Tibial nerve (tissue), 4 donors: ENCODE measurements around the gene GUCY2C.

Experiments
- EP300 ChIP-seq, 2 donors: sonication (generic); formaldehyde crosslinking; IDR thresholded peaks; one replicate each; pipeline ENCODE4 v1.6.1; 2017; ENCODE audit warnings: antibody characterized with exemption in 2 of 2, mild to moderate bottlenecking in 1 of 2
- POLR2A ChIP-seq, 2 donors: fragments of 450-650 bp; IDR thresholded peaks; one replicate each; pipeline ENCODE4 v1.6.1; 2017; ENCODE audit warnings: antibody characterized with exemption in 2 of 2, mild to moderate bottlenecking in 2 of 2, moderate library complexity in 2 of 2
- TF ChIP-seq, protein P1 (sequence below), 5 experiments: fragments of 200-600 bp in 3 of 5; fragments of 450-650 bp in 2 of 5; sonication (generic) in 3 of 5; IDR thresholded peaks; one replicate each; pipeline ENCODE4 v1.5.1; 2016 to 2019; ENCODE audit warnings: antibody characterized with exemption in 5 of 5, mild to moderate bottlenecking in 3 of 5, moderate library complexity in 2 of 5

DNA sequence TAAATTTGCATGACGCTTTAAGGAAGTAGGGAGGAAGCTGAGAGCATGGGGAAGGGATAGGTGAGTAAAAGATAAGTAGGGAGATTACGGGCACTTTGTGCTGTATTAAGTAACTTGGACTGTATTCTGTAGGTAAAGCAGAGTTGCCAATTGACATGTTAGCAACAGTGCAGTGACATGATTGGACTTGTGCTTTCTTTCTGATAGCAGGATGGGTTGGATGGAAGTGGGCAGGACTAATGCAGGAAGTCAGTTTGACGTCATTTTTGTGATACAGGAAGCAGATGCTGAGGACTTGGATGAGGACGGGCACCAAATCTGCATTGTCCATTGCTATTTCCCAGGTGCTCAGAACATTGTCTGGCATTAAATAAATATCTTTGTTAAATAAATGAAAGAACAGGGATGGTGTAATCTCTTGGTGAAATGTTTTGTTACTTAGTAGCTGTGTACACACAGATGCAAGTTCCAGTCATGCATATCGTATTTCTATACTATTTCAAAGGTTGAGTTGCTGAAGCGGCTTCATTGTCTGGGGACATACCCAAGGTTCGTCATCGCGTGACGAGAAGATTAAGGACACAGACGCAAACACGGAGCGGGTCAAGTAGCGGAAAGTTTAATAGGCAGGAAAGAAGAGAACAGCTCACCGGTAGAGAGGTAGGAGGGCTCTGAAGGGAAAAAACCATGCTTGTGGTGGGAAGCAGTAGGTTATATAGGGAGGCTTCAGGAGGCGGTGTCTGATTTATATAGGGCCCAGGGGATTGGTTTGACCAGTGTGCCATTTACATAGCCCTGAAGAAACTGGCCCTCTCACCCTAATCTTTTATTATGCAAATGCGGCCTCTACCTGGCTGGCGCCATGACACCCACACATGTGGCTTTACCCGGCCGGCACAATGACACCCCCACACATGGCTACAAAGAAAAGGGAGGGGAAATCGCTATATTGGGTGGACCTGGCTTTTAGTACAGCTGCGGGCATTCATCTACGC, 30.7 kb downstream of the GUCY2C start:
- TF ChIP-seq, protein P1, sequence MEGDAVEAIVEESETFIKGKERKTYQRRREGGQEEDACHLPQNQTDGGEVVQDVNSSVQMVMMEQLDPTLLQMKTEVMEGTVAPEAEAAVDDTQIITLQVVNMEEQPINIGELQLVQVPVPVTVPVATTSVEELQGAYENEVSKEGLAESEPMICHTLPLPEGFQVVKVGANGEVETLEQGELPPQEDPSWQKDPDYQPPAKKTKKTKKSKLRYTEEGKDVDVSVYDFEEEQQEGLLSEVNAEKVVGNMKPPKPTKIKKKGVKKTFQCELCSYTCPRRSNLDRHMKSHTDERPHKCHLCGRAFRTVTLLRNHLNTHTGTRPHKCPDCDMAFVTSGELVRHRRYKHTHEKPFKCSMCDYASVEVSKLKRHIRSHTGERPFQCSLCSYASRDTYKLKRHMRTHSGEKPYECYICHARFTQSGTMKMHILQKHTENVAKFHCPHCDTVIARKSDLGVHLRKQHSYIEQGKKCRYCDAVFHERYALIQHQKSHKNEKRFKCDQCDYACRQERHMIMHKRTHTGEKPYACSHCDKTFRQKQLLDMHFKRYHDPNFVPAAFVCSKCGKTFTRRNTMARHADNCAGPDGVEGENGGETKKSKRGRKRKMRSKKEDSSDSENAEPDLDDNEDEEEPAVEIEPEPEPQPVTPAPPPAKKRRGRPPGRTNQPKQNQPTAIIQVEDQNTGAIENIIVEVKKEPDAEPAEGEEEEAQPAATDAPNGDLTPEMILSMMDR (IDR thresholded peaks at IDR 0.05), result no peak
- no peak for TF ChIP-seq POLR2A (IDR thresholded peaks at IDR 0.05)
- TF ChIP-seq EP300 (IDR thresholded peaks at IDR 0.05), result no peak
